Activated CD4-positive, alpha-beta T cell treated with anti-CD3 and anti-CD28 coated beads, Interleukin-2, amount 50 U/mL, for 24 hours (primary cell): ENCODE measurements around the gene OR6K6.

Experiments used
- DNase-seq, 2 donors: peaks; one replicate each; pipeline ENCODE4 v3.0.0-alpha.2; 2020; ENCODE audit warnings: low read depth in 1 of 2, low spot score in 1 of 2

The OR6K6 gene

DNA sequence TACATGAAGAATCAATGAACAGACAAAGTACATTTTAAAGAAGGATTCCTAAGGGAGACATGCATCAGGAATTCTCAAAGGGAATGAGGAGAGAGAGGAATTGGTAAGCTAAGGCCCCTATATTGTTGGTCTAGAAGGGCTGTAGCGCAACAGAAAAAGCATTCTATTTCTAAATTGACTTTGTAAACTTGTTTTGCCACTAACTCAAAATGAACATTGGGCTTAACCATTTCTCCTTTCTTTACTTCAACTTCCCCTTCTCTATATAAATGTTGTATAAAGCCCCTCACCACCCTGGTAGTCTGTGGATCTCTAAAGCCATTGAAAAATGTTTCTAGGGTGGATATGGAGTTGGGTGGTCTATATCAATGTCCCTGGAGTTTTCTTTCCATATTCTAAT lies 46.9 kb downstream of the OR6K6 start:
- DNase-seq = no peak

DNA sequence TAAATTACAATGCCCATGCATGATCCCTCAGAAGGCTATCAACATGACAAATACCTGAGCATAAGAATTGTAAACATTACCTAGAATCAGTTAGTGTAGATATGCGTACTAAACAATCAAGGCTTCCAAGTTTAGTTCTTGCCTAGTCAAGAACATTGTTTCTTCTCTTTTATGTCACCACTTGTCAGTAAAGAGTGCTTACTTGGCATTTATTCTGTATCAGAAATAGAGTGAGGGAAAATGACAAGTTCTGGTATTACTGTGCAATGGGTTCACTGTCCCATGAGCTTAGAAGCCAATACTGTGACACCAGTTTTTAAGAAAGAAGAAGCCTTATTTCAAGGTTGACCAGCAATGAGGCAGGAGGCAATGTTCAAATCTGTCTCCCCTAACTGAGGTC lies 49.2 kb downstream of the OR6K6 start:
- DNase-seq = no peak
